Lower lobe of right lung (tissue), 2 donors: Measurements from ENCODE around the gene LGR4. TPM values are rescaled to one million over a fixed set of nuclear protein-coding genes. Genes with fewer than 3 reads are reported as not detected.

Experiments used
- ATAC-seq, 2 donors: fragments of 200-7000 bp; cut with Tn5 transposase; one replicate each; pipeline ENCODE4 v1.9.1; 2020 to 2022; ENCODE audit warnings: mild to moderate bottlenecking in 2 of 2, moderate library complexity in 2 of 2
- DNase-seq: peaks from one replicate; pipeline ENCODE4 v3.0.0-alpha.2; 2020
- H3K27ac ChIP-seq: fragments of 200-600 bp; one replicate; pipeline ENCODE4 v1.8.0; 2022
- H3K27me3 ChIP-seq: fragments of 200-600 bp; one replicate; pipeline ENCODE4 v1.8.0; 2022; ENCODE audit warnings: low read depth
- H3K36me3 ChIP-seq: fragments of 200-600 bp; one replicate; pipeline ENCODE4 v1.8.0; 2022; ENCODE audit warnings: mild to moderate bottlenecking
- H3K4me1 ChIP-seq: fragments of 200-600 bp; one replicate; pipeline ENCODE4 v1.8.0; 2022
- H3K4me3 ChIP-seq: fragments of 200-600 bp; one replicate; pipeline ENCODE4 v1.8.0; 2022; ENCODE audit warnings: mild to moderate bottlenecking
- H3K9me3 ChIP-seq: fragments of 200-600 bp; one replicate; pipeline ENCODE4 v1.8.0; 2022
- CTCF ChIP-seq: fragments of 200-600 bp; IDR thresholded peaks from one replicate; pipeline ENCODE4 v1.8.0; 2022; ENCODE audit warnings: antibody characterized with exemption, mild to moderate bottlenecking
- intact Hi-C: fragments of 100-400 bp; cut with DNase I; formaldehyde crosslinking; loops from one replicate; pipeline ENCODE4 v1.11.0; 2022
- microRNA-seq: library from miRNA; unstranded; fragments of <30 nt; microRNA quantifications from one replicate; pipeline ENCODE4 v1.2.0, GENCODE V29; 2020; ENCODE audit warnings: borderline number of aligned reads
- total RNA-seq: library from RNA; stranded (reverse); fragmentation: NEBNext Ultra II Directional; extraction: Animal tissue kit (Norgen Biotek cat#: 25700); gene quantifications from one replicate; pipeline ENCODE4 v1.2.1, GENCODE V29; 2021
- donor health status: DM: no; HTN: yes; CAD: no; lungs with severe emphysema.

The LGR4 gene
- total RNA-seq, 1 donor from 2014 or later, result 7.5 TPM

GRCh38 chr11:27317751-27318150 lies 154.8 kb downstream of the LGR4 start:
- Histone ChIP-seq H3K4me1 (no peaks in the 10 kb centered on the region), H3K36me3 (no peaks in the 10 kb centered on the region), H3K4me3 (no peak overlapping the region), H3K27ac (no peak overlapping the region), H3K27me3 (no peaks in the 10 kb centered on the region), H3K9me3 (no peaks in the 10 kb centered on the region)
- intact Hi-C loops, result no loop called here
- DNase-seq (no peak), ATAC-seq (no peak)
- TF ChIP-seq CTCF, result no peak

Small RNAs within 50 kb of the gene (microRNA-seq; reads per million reads assigned to microRNA genes)
- gene MIR8087, result not detected

Other genes with a start within 250 kb of the LGR4 start
- 4.5 TPM for gene CCDC34, start 109.6 kb downstream of the LGR4 start, total RNA-seq
- gene LIN7C, start 34.0 kb upstream of the LGR4 start, total RNA-seq, result 33.6 TPM
- gene BDNF, start 227.7 kb upstream of the LGR4 start, total RNA-seq, result 3.4 TPM